Gastrocnemius medialis (tissue), 4 donors: Measurements from ENCODE around the gene IGF1R.

Experiments used
- POLR2A ChIP-seq, 2 donors: fragments of 450-650 bp; IDR thresholded peaks; one replicate each; pipeline ENCODE4 v1.6.1; 2017; ENCODE audit warnings: antibody characterized with exemption in 2 of 2, mild to moderate bottlenecking in 2 of 2, moderate library complexity in 2 of 2
- TF ChIP-seq, protein P1 (sequence below), 5 experiments: fragments of 450-650 bp in 3 of 5; fragments of 200-600 bp in 2 of 5; sonication (generic) in 2 of 5; IDR thresholded peaks in 4 of 5; conservative IDR thresholded peaks in 1 of 5; 1 replicate in 4 of 5; 2 replicates in 1 of 5; pipeline ENCODE4 v1.5.1; 2016 to 2019; ENCODE audit warnings: antibody characterized with exemption in 5 of 5, mild to moderate bottlenecking in 3 of 5, moderate library complexity in 3 of 5

- TF ChIP-seq, protein P1, sequence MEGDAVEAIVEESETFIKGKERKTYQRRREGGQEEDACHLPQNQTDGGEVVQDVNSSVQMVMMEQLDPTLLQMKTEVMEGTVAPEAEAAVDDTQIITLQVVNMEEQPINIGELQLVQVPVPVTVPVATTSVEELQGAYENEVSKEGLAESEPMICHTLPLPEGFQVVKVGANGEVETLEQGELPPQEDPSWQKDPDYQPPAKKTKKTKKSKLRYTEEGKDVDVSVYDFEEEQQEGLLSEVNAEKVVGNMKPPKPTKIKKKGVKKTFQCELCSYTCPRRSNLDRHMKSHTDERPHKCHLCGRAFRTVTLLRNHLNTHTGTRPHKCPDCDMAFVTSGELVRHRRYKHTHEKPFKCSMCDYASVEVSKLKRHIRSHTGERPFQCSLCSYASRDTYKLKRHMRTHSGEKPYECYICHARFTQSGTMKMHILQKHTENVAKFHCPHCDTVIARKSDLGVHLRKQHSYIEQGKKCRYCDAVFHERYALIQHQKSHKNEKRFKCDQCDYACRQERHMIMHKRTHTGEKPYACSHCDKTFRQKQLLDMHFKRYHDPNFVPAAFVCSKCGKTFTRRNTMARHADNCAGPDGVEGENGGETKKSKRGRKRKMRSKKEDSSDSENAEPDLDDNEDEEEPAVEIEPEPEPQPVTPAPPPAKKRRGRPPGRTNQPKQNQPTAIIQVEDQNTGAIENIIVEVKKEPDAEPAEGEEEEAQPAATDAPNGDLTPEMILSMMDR (IDR thresholded peaks at IDR 0.05 in 4 of 5, conservative IDR thresholded peaks at IDR 0.05 in 1 of 5): no peak
- TF ChIP-seq POLR2A (IDR thresholded peaks at IDR 0.05): no peak
Observed at GRCh38 chr15:98703126-98703685, 54.9 kb downstream of the IGF1R start.
